ENCODE data around the gene HRAS.
"Not testable (repeated sequence)": the region's sequence is repeated elsewhere in the genome, so short reads cannot be mapped to it uniquely, and the experiment has no call there.

HRAS gene

GRCh38 chr11:535519-536454 lies at the start of gene HRAS:
Gene HRAS (minus strand): TSS chr11:535576.
- DNase-seq: peak; percentile 53

GRCh38 chr11:584287-584686 lies 48.9 kb upstream of the HRAS start:
- DNase-seq: no peak

GRCh38 chr11:581752-582151 lies 46.4 kb upstream of the HRAS start:
- no peak for DNase-seq

GRCh38 chr11:581342-581741 lies 46.0 kb upstream of the HRAS start:
- no peak for DNase-seq

GRCh38 chr11:579830-580601 lies 44.6 kb upstream of the HRAS start:
- no peak for DNase-seq

- no peak for DNase-seq
Observed at GRCh38 chr11:578276-579035, 43.1 kb upstream of the HRAS start.

- no peak for DNase-seq
Observed at GRCh38 chr11:577611-577894, 42.2 kb upstream of the HRAS start.

- DNase-seq: no peak
Observed at GRCh38 chr11:576811-577610, 41.6 kb upstream of the HRAS start.

GRCh38 chr11:575996-576768 lies 40.8 kb upstream of the HRAS start, which contains the start of gene PHRF1:
Gene PHRF1 (plus strand): TSS chr11:576470. CDS start chr11:581513, 5,043 bp downstream.
- DNase-seq: peak; percentile 81

GRCh38 chr11:575313-575995 lies 40.1 kb upstream of the HRAS start:
- DNase-seq: no peak

GRCh38 chr11:574632-575312 lies 39.4 kb upstream of the HRAS start:
- DNase-seq: no peak

- DNase-seq: not testable (repeated sequence)
Observed at GRCh38 chr11:574031-574570, 38.7 kb upstream of the HRAS start.

GRCh38 chr11:573146-573759 lies 37.9 kb upstream of the HRAS start:
- DNase-seq: no peak

GRCh38 chr11:571802-572185 lies 36.4 kb upstream of the HRAS start:
- no peak for DNase-seq

GRCh38 chr11:569158-569885 lies 33.9 kb upstream of the HRAS start:
- DNase-seq: no peak

- DNase-seq: peak; percentile 73
Observed at GRCh38 chr11:568306-569157, 33.2 kb upstream of the HRAS start.

- DNase-seq: no peak
Observed at GRCh38 chr11:567629-568292, 32.4 kb upstream of the HRAS start.

Measured in NCI-H1436 treated with DMSO at 0.1 percent for 48 hours (cell line).